ENCODE results near the gene IPP.
"Not testable (repeated sequence)": the region's sequence is repeated elsewhere in the genome, so short reads cannot be mapped to it uniquely, and the experiment has no call there.

The IPP gene

GRCh38 chr1:45739641-45740156 is 10.8 kb downstream of the IPP start:
- not testable (repeated sequence) for H3K9me3 ChIP-seq (replicated peaks in 1 of 2; ENCODE audit: control insufficient read depth in 2 of 2, insufficient read depth in 1 of 2, low read depth in 1 of 2, low read length in 2 of 2); H3K4me1 ChIP-seq (ENCODE audit: control insufficient read depth in 2 of 2, insufficient read depth in 1 of 2, low read depth in 1 of 2, low read length in 2 of 2); H3K18ac ChIP-seq (ENCODE audit: low read length); H4K91ac ChIP-seq (ENCODE audit: low read depth, low read length, poor library complexity); H3K27me3 ChIP-seq (ENCODE audit: control insufficient read depth in 3 of 3, insufficient read depth in 3 of 3, low read depth in 1 of 3, low read length in 3 of 3); H3K14ac ChIP-seq (ENCODE audit: low read length); H2BK5ac ChIP-seq (ENCODE audit: low read length); H2BK120ac ChIP-seq (ENCODE audit: low read depth, low read length); H3K9ac ChIP-seq (ENCODE audit: low read depth, low read length, poor library complexity); H2AK5ac ChIP-seq (ENCODE audit: low read depth, low read length); H3K4me3 ChIP-seq (ENCODE audit: low read length in 2 of 2); DNase-seq (ENCODE audit: low spot score); H2BK15ac ChIP-seq (ENCODE audit: low read length); H2BK12ac ChIP-seq (ENCODE audit: low read length); H3K4me2 ChIP-seq (ENCODE audit: insufficient read depth, low read length, poor library complexity, severe bottlenecking); H2AFZ ChIP-seq (ENCODE audit: low read length); H3K23ac ChIP-seq (ENCODE audit: low read depth, low read length, poor library complexity); H3K79me1 ChIP-seq (ENCODE audit: low read depth, low read length); H4K8ac ChIP-seq (ENCODE audit: low read depth, low read length); H3K4ac ChIP-seq (ENCODE audit: low read length); H3K27ac ChIP-seq (replicated peaks; ENCODE audit: low read length)
- no CpG with 5 or more reads among the region's 5 CpGs for WGBS, 2 donors (ENCODE audit: extremely low coverage in 2 of 2, insufficient read length in 2 of 2, insufficient replicate concordance in 1 of 2)
- H3K36me3 ChIP-seq (replicated peaks in 1 of 2; ENCODE audit: control insufficient read depth in 2 of 2, insufficient read depth in 2 of 2, low read length in 2 of 2): peaks cover 0 to 29% of the 10 kb centered on the region in 2 donors

- Histone ChIP-seq H2AK5ac (ENCODE audit: low read depth, low read length) (no peak overlapping the region), H2BK12ac (ENCODE audit: low read length) (no peak overlapping the region), H3K4me2 (ENCODE audit: insufficient read depth, low read length, poor library complexity, severe bottlenecking) (no peak overlapping the region), H3K27ac (replicated peaks; ENCODE audit: low read length) (no peak overlapping the region), H4K91ac (ENCODE audit: low read depth, low read length, poor library complexity) (no peak overlapping the region), H3K14ac (ENCODE audit: low read length) (no peak overlapping the region), H2BK5ac (ENCODE audit: low read length) (no peak overlapping the region), H3K9me3 (replicated peaks in 1 of 2; ENCODE audit: control insufficient read depth in 2 of 2, insufficient read depth in 1 of 2, low read depth in 1 of 2, low read length in 2 of 2) (peaks cover 1 to 8% of the 10 kb centered on the region in 2 donors), H3K4me1 (ENCODE audit: control insufficient read depth in 2 of 2, insufficient read depth in 1 of 2, low read depth in 1 of 2, low read length in 2 of 2) (no peaks in the 10 kb centered on the region), H4K8ac (ENCODE audit: low read depth, low read length) (no peak overlapping the region), H3K23ac (ENCODE audit: low read depth, low read length, poor library complexity) (no peak overlapping the region), H3K4ac (ENCODE audit: low read length) (no peak overlapping the region), H3K4me3 (ENCODE audit: low read length in 2 of 2) (no peak overlapping the region), H3K36me3 (replicated peaks in 1 of 2; ENCODE audit: control insufficient read depth in 2 of 2, insufficient read depth in 2 of 2, low read length in 2 of 2) (peaks cover 0 to 26% of the 10 kb centered on the region in 2 donors), H3K79me1 (ENCODE audit: low read depth, low read length) (no peaks in the 10 kb centered on the region), H2BK120ac (ENCODE audit: low read depth, low read length) (no peak overlapping the region), H3K9ac (ENCODE audit: low read depth, low read length, poor library complexity) (no peak overlapping the region), H3K27me3 (ENCODE audit: control insufficient read depth in 3 of 3, insufficient read depth in 3 of 3, low read depth in 1 of 3, low read length in 3 of 3) (no peaks in the 10 kb centered on the region), H3K18ac (ENCODE audit: low read length) (no peak overlapping the region), H2AFZ (ENCODE audit: low read length) (no peak overlapping the region), H2BK15ac (ENCODE audit: low read length) (no peak overlapping the region)
- DNase-seq (ENCODE audit: low spot score): no peak
- no CpG with 5 or more reads among the region's 4 CpGs for WGBS, 2 donors (ENCODE audit: extremely low coverage in 2 of 2, insufficient read length in 2 of 2, insufficient replicate concordance in 1 of 2)
These were observed 11.3 kb downstream of the IPP start for GRCh38 chr1:45739137-45739536.

- no peaks in the 10 kb centered on the region for H3K79me1 ChIP-seq (ENCODE audit: low read depth, low read length)
- H2BK12ac ChIP-seq (ENCODE audit: low read length): no peak overlapping the region
- WGBS, 2 donors (ENCODE audit: extremely low coverage in 2 of 2, insufficient read length in 2 of 2, insufficient replicate concordance in 1 of 2): no CpG with 5 or more reads among the region's 1 CpG
- DNase-seq (ENCODE audit: low spot score): no peak
- H3K18ac ChIP-seq (ENCODE audit: low read length): no peak overlapping the region
- no peak overlapping the region for H2BK120ac ChIP-seq (ENCODE audit: low read depth, low read length)
- peaks cover 0 to 23% of the 10 kb centered on the region in 2 donors for H3K36me3 ChIP-seq (replicated peaks in 1 of 2; ENCODE audit: control insufficient read depth in 2 of 2, insufficient read depth in 2 of 2, low read length in 2 of 2)
- no peak overlapping the region for H2AFZ ChIP-seq (ENCODE audit: low read length)
- H4K8ac ChIP-seq (ENCODE audit: low read depth, low read length): no peak overlapping the region
- no peaks in the 10 kb centered on the region for H3K9me3 ChIP-seq (replicated peaks in 1 of 2; ENCODE audit: control insufficient read depth in 2 of 2, insufficient read depth in 1 of 2, low read depth in 1 of 2, low read length in 2 of 2)
- no peak overlapping the region for H3K4me3 ChIP-seq (ENCODE audit: low read length in 2 of 2)
- H3K4ac ChIP-seq (ENCODE audit: low read length): no peak overlapping the region
- no peak overlapping the region for H3K23ac ChIP-seq (ENCODE audit: low read depth, low read length, poor library complexity)
- no peak overlapping the region for H2BK5ac ChIP-seq (ENCODE audit: low read length)
- H4K91ac ChIP-seq (ENCODE audit: low read depth, low read length, poor library complexity): no peak overlapping the region
- H2BK15ac ChIP-seq (ENCODE audit: low read length): no peak overlapping the region
- H3K27me3 ChIP-seq (ENCODE audit: control insufficient read depth in 3 of 3, insufficient read depth in 3 of 3, low read depth in 1 of 3, low read length in 3 of 3): no peaks in the 10 kb centered on the region
- H3K14ac ChIP-seq (ENCODE audit: low read length): no peak overlapping the region
- H3K27ac ChIP-seq (replicated peaks; ENCODE audit: low read length): no peak overlapping the region
- H3K9ac ChIP-seq (ENCODE audit: low read depth, low read length, poor library complexity): no peak overlapping the region
- no peaks in the 10 kb centered on the region for H3K4me1 ChIP-seq (ENCODE audit: control insufficient read depth in 2 of 2, insufficient read depth in 1 of 2, low read depth in 1 of 2, low read length in 2 of 2)
- no peak overlapping the region for H3K4me2 ChIP-seq (ENCODE audit: insufficient read depth, low read length, poor library complexity, severe bottlenecking)
- H2AK5ac ChIP-seq (ENCODE audit: low read depth, low read length): no peak overlapping the region
These were observed 19.6 kb downstream of the IPP start for GRCh38 chr1:45730780-45731319.

- Histone ChIP-seq H3K18ac (ENCODE audit: low read length) (no peak overlapping the region), H3K4me1 (ENCODE audit: control insufficient read depth in 2 of 2, insufficient read depth in 1 of 2, low read depth in 1 of 2, low read length in 2 of 2) (no peaks in the 10 kb centered on the region), H3K27me3 (ENCODE audit: control insufficient read depth in 3 of 3, insufficient read depth in 3 of 3, low read depth in 1 of 3, low read length in 3 of 3) (no peaks in the 10 kb centered on the region), H3K14ac (ENCODE audit: low read length) (no peak overlapping the region), H3K4me2 (ENCODE audit: insufficient read depth, low read length, poor library complexity, severe bottlenecking) (no peak overlapping the region), H3K9ac (ENCODE audit: low read depth, low read length, poor library complexity) (no peak overlapping the region), H3K4ac (ENCODE audit: low read length) (no peak overlapping the region), H3K23ac (ENCODE audit: low read depth, low read length, poor library complexity) (no peak overlapping the region), H3K79me1 (ENCODE audit: low read depth, low read length) (no peaks in the 10 kb centered on the region), H2AK5ac (ENCODE audit: low read depth, low read length) (no peak overlapping the region), H2BK120ac (ENCODE audit: low read depth, low read length) (no peak overlapping the region), H3K27ac (replicated peaks; ENCODE audit: low read length) (no peak overlapping the region), H4K8ac (ENCODE audit: low read depth, low read length) (no peak overlapping the region), H3K36me3 (replicated peaks in 1 of 2; ENCODE audit: control insufficient read depth in 2 of 2, insufficient read depth in 2 of 2, low read length in 2 of 2) (peaks cover 0 to 23% of the 10 kb centered on the region in 2 donors), H3K4me3 (ENCODE audit: low read length in 2 of 2) (no peak overlapping the region), H2BK15ac (ENCODE audit: low read length) (no peak overlapping the region), H2AFZ (ENCODE audit: low read length) (no peak overlapping the region), H2BK12ac (ENCODE audit: low read length) (no peak overlapping the region), H4K91ac (ENCODE audit: low read depth, low read length, poor library complexity) (no peak overlapping the region), H2BK5ac (ENCODE audit: low read length) (no peak overlapping the region), H3K9me3 (replicated peaks in 1 of 2; ENCODE audit: control insufficient read depth in 2 of 2, insufficient read depth in 1 of 2, low read depth in 1 of 2, low read length in 2 of 2) (no peaks in the 10 kb centered on the region)
- no peak for DNase-seq (ENCODE audit: low spot score)
- 100% methylated on average over 1 of the region's 3 CpGs for WGBS, 2 donors (ENCODE audit: extremely low coverage in 2 of 2, insufficient read length in 2 of 2, insufficient replicate concordance in 1 of 2)
These were observed 20.2 kb downstream of the IPP start for GRCh38 chr1:45730075-45730779.
